ENCODE data around the gene MTMR11. TPM values are rescaled to one million over a fixed set of nuclear protein-coding genes. Genes with fewer than 3 reads are reported as not detected.

MTMR11 gene, protein sequence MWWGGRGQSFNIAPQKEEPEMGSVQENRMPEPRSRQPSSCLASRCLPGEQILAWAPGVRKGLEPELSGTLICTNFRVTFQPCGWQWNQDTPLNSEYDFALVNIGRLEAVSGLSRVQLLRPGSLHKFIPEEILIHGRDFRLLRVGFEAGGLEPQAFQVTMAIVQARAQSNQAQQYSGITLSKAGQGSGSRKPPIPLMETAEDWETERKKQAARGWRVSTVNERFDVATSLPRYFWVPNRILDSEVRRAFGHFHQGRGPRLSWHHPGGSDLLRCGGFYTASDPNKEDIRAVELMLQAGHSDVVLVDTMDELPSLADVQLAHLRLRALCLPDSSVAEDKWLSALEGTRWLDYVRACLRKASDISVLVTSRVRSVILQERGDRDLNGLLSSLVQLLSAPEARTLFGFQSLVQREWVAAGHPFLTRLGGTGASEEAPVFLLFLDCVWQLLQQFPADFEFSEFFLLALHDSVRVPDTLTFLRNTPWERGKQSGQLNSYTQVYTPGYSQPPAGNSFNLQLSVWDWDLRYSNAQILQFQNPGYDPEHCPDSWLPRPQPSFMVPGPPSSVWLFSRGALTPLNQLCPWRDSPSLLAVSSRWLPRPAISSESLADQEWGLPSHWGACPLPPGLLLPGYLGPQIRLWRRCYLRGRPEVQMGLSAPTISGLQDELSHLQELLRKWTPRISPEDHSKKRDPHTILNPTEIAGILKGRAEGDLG
- total RNA-seq (2021) (5.6 and 6.5 TPM in 2 replicates), Bru-seq, nascent RNA (percentile 40 among the genes with signal in this experiment), BruChase-seq, experiment 1, labeled RNA remaining after a 2-hour chase (percentile 50 among the genes with signal in this experiment), BruChase-seq, experiment 2, labeled RNA remaining after a 6-hour chase (percentile 48 among the genes with signal in this experiment)
- long read RNA-seq, partial matches to known transcripts = 1 of 4 reads
- long read RNA-seq, other reads (novel, unspliced or antisense) = 1 of 4 reads

DNA sequence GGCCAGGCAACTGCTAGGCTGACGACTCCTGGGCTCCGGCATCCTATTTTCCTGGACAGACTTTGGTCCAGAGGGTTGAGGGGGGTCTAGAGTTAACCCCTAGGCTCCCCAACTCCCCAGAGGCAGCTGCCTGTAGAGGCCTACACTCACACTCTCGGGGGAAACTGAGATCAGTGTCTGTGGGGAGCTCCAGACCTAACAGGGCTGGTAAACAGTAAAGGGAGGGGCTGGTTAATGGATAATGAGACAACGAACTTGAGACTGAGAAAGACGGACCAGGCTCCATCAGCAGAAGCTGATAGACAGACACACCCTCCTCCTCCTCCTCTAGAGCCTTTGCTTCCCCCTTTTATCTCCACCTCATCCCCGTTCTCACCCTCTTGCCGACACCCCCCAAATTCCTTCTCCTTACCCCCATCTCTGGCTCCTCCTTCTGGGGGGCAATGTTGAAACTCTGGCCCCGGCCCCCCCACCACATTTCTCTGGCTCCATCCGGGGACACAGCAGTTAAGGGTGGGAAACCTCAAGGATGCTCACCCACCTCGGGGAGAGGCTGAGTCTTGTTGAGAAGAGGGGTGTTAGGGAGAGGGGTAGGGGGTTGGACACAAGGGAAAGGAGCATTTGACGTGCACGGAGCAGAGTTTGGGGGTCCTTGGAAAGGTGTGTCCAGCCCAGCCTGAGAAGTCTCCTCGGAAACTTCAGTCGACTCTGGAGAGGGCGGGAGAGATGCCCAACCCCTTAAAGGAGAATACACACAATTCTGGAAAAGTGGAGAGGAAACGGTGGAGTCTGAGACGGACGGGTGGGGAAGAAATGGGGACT lies at the start of gene MTMR11:
MTMR11 (minus strand) TSS at position 710 of the 822 bp plus-strand sequence; CDS start at position 478, 232 bp downstream.
- no TSS peak for BruUV-seq (replicated peaks)
- peak; percentile 51 for DNase-seq (ENCODE audit: low spot score)
- CTCF ChIA-PET = interaction anchor here (0.6 kb wide), 1 partner anchor 251 kb away, joined by 4 read pairs; no protein-coding TSS in a partner anchor
- H3K36me3 ChIP-seq (ENCODE audit: insufficient read depth, low read length, poor library complexity, severe bottlenecking) = no peaks in the 10 kb centered on the region
- TF ChIP-seq EZH2 (IDR thresholded peaks at IDR 0.05; ENCODE audit: borderline replicate concordance, low read depth, low read length, poor library complexity, severe bottlenecking) = no peak
- TF ChIP-seq, protein P1, sequence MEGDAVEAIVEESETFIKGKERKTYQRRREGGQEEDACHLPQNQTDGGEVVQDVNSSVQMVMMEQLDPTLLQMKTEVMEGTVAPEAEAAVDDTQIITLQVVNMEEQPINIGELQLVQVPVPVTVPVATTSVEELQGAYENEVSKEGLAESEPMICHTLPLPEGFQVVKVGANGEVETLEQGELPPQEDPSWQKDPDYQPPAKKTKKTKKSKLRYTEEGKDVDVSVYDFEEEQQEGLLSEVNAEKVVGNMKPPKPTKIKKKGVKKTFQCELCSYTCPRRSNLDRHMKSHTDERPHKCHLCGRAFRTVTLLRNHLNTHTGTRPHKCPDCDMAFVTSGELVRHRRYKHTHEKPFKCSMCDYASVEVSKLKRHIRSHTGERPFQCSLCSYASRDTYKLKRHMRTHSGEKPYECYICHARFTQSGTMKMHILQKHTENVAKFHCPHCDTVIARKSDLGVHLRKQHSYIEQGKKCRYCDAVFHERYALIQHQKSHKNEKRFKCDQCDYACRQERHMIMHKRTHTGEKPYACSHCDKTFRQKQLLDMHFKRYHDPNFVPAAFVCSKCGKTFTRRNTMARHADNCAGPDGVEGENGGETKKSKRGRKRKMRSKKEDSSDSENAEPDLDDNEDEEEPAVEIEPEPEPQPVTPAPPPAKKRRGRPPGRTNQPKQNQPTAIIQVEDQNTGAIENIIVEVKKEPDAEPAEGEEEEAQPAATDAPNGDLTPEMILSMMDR (conservative IDR thresholded peaks at IDR 0.05; ENCODE audit: low read depth, low read length) = no peak
- POLR2A ChIA-PET (ENCODE audit: low non-redundant PET) = no interaction called here
- intact Hi-C loops (cut with micrococcal nuclease; ENCODE audit: unreplicated experiment) = no loop called here
- H3K9me3 ChIP-seq (ENCODE audit: low read depth, low read length, poor library complexity, severe bottlenecking) = no peaks in the 10 kb centered on the region
- peaks cover 25% of the 10 kb centered on the region for H3K4me1 ChIP-seq (ENCODE audit: insufficient read depth, low read length, poor library complexity, severe bottlenecking)
- peak within 1 kb of the TSS; percentile 50 for H3K4me3 ChIP-seq (ENCODE audit: low read depth, low read length, poor library complexity, severe bottlenecking)
- H3K27me3 ChIP-seq (replicated peaks; ENCODE audit: insufficient read depth, low read depth, low read length, poor library complexity) = no peaks in the 10 kb centered on the region
- peak within 1 kb of the TSS; percentile 39 for H3K27ac ChIP-seq (ENCODE audit: low read depth, low read length, poor library complexity, severe bottlenecking)

DNA sequence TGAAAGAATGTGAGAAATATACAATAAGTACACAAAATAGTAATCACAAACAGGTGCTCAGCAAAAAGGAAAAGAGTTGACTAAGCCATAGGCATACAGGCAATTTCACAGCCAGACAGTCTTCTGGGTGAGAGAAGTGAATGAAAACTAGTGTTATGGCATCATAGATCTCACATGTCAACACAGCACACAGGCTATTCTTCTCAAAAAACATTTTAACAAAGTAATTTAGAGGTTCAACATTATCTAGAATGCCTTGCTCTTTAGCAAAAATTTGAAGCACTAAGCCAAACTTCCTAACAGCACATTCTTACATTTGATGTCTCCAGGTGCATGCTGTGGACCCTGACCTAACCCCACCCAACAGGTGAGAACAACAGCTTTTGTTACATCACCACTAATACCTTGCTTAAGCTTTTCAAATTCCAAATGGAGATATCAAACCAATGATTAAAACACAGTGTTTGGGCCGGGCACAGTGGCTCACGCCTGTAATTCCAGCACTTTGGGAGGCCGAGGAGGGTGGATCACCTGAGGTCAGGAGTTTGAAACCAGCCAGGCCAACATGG lies 43.4 kb upstream of the MTMR11 start:
- ChIA-PET POLR2A (ENCODE audit: low non-redundant PET) (no interaction called here), CTCF (no interaction called here)
- BruUV-seq (replicated peaks) = no TSS peak
- Histone ChIP-seq H3K27me3 (replicated peaks; ENCODE audit: insufficient read depth, low read depth, low read length, poor library complexity) (no peaks in the 10 kb centered on the region), H3K36me3 (ENCODE audit: insufficient read depth, low read length, poor library complexity, severe bottlenecking) (no peaks in the 10 kb centered on the region), H3K9me3 (ENCODE audit: low read depth, low read length, poor library complexity, severe bottlenecking) (no peaks in the 10 kb centered on the region), H3K4me3 (ENCODE audit: low read depth, low read length, poor library complexity, severe bottlenecking) (no peak overlapping the region), H3K27ac (ENCODE audit: low read depth, low read length, poor library complexity, severe bottlenecking) (no peak overlapping the region), H3K4me1 (ENCODE audit: insufficient read depth, low read length, poor library complexity, severe bottlenecking) (no peaks in the 10 kb centered on the region)
- intact Hi-C loops (cut with micrococcal nuclease; ENCODE audit: unreplicated experiment) = no loop called here
- TF ChIP-seq, protein P1 (conservative IDR thresholded peaks at IDR 0.05; ENCODE audit: low read depth, low read length) = no peak
- no peak for TF ChIP-seq EZH2 (IDR thresholded peaks at IDR 0.05; ENCODE audit: borderline replicate concordance, low read depth, low read length, poor library complexity, severe bottlenecking)
- DNase-seq (ENCODE audit: low spot score) = no peak
